CD4-positive, alpha-beta T cell treated with Interferon gamma for 1 hour (primary cell): ENCODE results near the gene KCNJ9.
"Not testable (repeated sequence)": the region's sequence is repeated elsewhere in the genome, so short reads cannot be mapped to it uniquely, and the experiment has no call there.

Experiments
- DNase-seq: peaks from one replicate; pipeline ENCODE4 v3.0.0-alpha.2; 2020

Gene KCNJ9

DNA sequence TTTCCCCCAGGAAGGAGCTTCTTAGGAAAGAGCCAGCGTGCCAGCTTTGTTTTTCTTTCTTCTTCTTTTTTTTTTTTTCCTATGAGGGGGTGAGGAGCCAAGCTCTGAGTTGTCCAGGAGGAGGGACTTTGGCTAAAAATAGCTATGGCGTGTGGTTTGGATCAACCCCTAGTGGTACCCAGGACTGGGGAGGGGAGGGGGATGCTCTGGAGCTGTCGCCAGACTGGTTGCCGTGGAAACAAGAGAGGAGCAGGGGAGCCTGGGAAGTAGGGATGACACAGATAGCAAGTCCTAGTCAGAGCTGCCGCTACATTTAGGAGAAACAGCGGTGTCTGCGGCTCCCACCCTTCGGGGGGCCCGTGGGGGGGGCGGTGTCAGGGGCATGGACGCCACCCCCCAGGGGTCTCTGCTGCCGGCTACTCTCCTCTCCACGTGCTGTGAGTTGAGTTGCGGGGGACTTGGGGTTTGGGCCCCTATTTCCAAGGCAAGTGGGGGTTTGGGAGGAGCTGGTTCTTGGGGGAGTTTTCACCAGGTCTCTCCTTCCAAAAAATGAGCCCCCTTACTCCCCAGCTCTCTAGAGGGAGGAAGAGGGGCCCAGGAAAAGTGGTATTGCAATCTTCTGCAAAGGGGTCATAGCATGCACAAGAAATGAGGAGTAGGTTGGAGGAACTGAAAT lies at the start of gene KCNJ9:
KCNJ9 (plus strand) TSS at position 278 of the 676 bp plus-strand sequence. CDS start 2,493 bp downstream, outside the sequence.
- no peak for DNase-seq

- DNase-seq: no peak
Observed at GRCh38 chr1:160032165-160032820, 49.0 kb upstream of the KCNJ9 start.

DNA sequence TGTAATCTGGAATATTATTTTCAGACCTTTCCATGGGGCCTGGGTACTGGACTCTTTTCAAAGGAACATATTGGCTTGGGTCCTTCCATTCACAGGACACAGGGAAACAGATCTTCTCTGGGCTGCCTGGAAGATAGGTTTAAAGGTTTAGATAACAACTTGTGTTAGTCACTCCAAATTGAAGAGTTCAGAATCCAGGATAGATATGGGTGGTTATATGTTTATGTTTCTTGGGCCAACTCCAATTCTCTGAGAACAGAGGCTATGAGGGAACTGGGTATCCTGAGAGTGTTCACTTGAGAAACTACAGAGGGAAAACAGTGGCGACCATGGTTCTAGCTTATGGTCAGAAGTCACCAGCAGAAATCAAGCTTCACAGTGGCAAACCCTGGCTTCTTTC lies 40.9 kb upstream of the KCNJ9 start:
- no peak for DNase-seq

- no peak for DNase-seq
Observed at GRCh38 chr1:160043543-160043942, 37.8 kb upstream of the KCNJ9 start.

DNA sequence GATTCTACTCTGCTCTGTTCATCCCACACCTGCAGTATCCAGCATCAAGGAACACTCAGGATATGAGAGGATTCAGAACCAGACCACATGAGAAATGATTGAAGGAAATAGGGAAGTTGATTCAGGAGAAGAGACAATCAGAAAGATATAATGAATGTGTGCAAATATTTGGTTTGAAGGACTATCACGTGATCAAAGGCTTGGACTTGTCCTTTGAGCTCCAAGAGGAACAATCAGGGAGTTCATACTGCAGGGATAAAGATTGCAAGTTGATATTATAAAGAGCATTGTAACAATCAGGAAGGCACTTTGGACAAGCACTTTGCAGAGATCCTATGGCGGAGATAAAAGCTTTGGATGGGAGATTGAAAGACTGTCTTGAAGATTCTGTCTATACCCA lies 35.7 kb upstream of the KCNJ9 start:
- DNase-seq: no peak

GRCh38 chr1:160046494-160047110 lies 34.7 kb upstream of the KCNJ9 start:
- DNase-seq: peak; percentile 20

DNA sequence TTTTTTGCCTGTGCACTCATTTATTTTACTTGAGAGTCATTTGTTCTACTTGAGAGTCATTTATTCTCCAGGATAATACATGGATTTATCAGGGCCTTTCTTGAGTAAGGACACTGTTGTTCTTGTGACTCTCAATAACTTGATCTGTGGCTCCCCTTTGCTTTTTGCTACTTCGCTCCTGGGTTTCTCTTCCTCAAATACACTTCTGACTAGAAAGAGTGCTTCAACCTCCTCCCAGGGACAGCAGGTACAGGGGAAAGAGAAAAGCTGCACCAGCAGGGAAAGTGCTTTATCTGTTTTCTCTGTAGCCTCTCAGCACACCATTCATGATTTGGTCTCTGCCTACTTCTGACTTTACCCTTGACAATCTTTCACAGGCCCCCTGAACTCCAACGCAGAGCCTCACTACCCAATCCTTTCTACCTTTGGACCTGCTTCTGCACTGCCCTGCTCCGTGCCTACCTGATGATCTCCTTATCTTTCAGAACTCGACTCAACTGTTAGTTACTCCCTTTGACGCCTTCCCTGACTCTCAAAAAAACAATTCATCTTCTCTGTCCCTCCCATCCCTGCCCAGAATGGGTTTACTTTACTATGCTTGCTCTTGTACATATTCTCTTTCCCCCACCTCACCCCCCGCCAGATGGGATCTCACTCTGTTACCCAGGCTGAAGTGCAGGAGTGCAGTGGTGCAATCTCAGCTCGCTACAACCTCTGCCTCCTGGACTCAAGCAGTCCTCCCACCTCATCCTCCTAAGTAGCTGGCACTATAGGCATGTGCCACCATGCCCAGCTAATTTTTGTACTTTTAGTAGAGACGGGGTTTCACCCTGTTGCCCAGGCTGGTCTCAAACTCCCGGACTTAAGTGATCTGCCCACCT lies 34.0 kb upstream of the KCNJ9 start:
- DNase-seq: no peak

- no peak for DNase-seq
Observed at GRCh38 chr1:160048335-160048734, 33.0 kb upstream of the KCNJ9 start.

DNA sequence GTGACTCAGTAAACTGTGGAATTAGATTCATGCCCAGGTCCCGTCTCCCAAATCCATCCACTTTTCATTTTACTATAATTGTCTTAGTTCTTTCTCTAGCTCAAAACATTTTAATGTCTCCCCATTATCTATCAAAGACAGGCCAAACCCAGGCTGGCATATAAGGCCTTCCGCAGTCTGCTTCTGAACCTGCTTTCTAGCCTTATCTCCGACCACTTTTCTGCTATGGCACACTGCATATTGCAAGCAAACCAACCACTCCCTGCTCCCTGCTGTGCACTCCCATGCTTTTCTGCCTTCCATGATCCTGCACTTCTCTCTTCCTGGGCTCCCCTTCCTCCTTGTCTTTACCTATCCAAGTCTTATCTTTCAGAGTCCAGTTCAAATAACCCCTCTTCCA lies 32.2 kb upstream of the KCNJ9 start:
- no peak for DNase-seq

GRCh38 chr1:160050182-160050581 lies 31.2 kb upstream of the KCNJ9 start:
- DNase-seq: not testable (repeated sequence)

DNA sequence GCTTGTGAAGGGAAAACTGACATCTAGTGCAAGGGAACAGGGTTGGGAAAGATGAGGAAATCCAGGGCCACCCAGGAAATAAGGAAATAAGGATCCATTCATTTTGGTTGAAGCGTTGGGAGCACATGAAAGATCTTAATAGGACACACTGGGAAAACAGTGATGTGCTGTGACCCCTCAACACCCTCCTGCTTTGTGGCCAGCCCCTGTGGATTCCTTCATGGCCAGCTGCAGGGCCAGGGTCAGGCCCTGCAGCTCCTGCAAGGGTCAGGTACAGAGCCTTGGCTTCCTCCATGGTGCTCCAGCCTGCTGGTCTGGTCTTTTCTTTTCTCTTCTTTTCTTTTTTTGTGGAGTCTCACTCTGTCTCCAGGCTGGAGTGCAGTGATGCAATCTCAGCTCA lies 30.7 kb upstream of the KCNJ9 start:
- no peak for DNase-seq

DNA sequence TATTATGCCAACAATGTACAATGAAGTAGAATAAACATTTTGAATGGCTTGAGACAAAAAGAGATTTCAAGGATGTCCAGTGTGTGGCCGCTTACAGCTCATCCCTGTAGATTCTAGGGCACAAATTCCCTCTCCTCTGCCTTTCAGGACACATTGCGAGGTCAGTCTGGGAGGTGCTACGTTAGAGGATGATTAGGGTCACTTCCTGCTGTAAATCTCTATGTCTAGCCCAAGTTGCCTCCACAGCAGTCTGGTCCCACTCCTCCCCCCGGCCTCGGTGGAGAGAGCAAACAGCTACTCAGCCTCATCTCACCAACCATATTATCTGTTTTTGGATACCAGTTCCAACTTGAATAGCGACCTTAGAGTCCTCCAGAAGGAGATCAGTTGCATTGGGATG lies 28.4 kb upstream of the KCNJ9 start:
- DNase-seq: no peak

GRCh38 chr1:160053548-160054365 lies 27.6 kb upstream of the KCNJ9 start:
- no peak for DNase-seq

- no peak for DNase-seq
Observed at GRCh38 chr1:160056648-160057169, 24.6 kb upstream of the KCNJ9 start.

- no peak for DNase-seq
Observed at GRCh38 chr1:160058087-160058486, 23.3 kb upstream of the KCNJ9 start.

GRCh38 chr1:160061369-160062229 lies 19.7 kb upstream of the KCNJ9 start:
- no peak for DNase-seq

- no peak for DNase-seq
Observed at GRCh38 chr1:160062230-160062532, 19.2 kb upstream of the KCNJ9 start.

DNA sequence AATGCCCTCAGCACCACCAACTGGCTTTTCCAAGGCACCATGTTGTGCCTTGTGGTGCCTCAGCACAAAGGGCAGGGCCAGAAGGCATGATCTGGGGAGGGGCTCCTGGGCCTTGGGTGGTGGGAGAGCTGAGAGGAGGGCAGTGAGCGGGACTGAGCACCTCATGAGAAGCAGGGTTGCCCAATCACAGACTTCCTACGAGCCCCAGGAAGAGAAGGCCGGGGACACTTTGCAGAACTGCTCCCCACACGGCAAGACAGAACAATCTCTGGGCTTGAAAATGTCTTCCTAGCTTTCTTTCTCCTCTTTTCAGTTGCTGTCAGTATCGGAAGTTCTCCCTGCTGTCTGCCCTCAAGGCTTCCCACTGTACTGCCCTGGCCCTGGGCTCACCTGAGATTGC lies 18.2 kb upstream of the KCNJ9 start:
- no peak for DNase-seq

DNA sequence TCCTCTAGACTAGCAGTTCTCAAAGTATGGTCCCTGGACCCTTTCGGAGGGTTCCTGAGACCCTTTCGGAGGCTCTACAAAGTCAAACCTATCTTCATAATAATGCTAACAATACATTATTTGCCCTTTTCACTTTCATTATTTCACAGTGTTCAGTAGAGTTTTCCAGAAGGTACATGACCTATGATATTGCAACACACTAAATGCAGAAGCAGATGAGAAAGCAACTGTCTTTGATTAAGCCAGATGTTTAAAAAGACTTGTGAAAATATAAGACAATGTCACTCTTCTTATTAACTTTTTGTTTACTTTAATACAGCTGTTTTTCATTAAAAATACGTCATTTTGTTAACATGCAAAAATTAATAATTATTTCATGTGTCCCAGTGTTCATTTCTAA lies 17.2 kb upstream of the KCNJ9 start:
- DNase-seq: no peak

DNA sequence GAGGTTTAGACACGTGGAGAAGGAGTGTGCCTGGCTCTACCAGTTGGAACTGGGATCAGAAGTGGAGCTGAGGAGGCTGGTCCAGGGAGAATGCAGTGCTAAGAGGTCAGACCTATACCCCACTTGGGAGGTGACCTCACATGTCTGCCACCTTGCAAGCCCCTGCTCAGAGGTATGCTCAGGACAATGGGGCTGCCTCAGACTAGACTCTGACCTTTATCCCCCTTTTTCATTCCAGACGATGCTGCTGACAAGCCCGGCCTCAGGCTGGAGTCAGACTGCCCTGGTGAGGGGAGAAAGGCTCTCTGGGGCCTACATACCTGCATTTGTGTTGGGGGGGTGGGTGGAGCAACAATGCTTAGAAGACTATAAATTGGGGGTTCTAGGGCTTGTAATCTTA lies 16.6 kb upstream of the KCNJ9 start:
- no peak for DNase-seq
